Epithelial cell of proximal tubule (primary cell): ENCODE results near the gene USP17L30. TPM values are rescaled to one million over a fixed set of nuclear protein-coding genes. Genes with fewer than 3 reads are reported as not detected.

Experiments
- DNase-seq: peaks from one replicate; pipeline ENCODE4 v3.0.0-alpha.2; 2011; ENCODE audit warnings: low read depth
- H3K4me3 ChIP-seq: 2 replicates; pipeline ENCODE4 v1.5.1; 2011; ENCODE audit warnings: low read depth, mild to moderate bottlenecking, low read length
- CTCF ChIP-seq: conservative IDR thresholded peaks from 2 replicates; pipeline ENCODE4 v1.5.1; 2012; ENCODE audit warnings: low read depth, mild to moderate bottlenecking, low read length
- total RNA-seq: library from RNA; depleted of rRNA; stranded (reverse); fragments of >200 nt; gene quantifications from 2 replicates; pipeline ENCODE4 v1.2.3, GENCODE V29; 2015

USP17L30 gene
- total RNA-seq, 1 donor from 2014 or later: not detected

- no peak for DNase-seq
- H3K4me3 ChIP-seq: no peak overlapping the region
- TF ChIP-seq CTCF: no peak
Observed at GRCh38 chr4:9409793-9410192, 46.9 kb downstream of the USP17L30 start.

Other genes with a start within 250 kb of the USP17L30 start
- not detected in 2 replicates for gene FAM90A26, start 192.7 kb upstream of the USP17L30 start, total RNA-seq
- not detected in 2 replicates for gene USP17L10, start 152.5 kb upstream of the USP17L30 start, total RNA-seq
- not detected in 2 replicates for gene USP17L11, start 147.7 kb upstream of the USP17L30 start, total RNA-seq
- gene USP17L12, start 143.0 kb upstream of the USP17L30 start, total RNA-seq: not detected in 2 replicates
- gene USP17L13, start 138.2 kb upstream of the USP17L30 start, total RNA-seq: not detected in 2 replicates
- gene USP17L15, start 128.7 kb upstream of the USP17L30 start, total RNA-seq: not detected in 2 replicates
- gene USP17L17, start 119.2 kb upstream of the USP17L30 start, total RNA-seq: not detected in 2 replicates
- gene USP17L18, start 114.5 kb upstream of the USP17L30 start, total RNA-seq: not detected in 2 replicates
- not detected in 2 replicates for gene USP17L19, start 109.8 kb upstream of the USP17L30 start, total RNA-seq
- not detected in 2 replicates for gene USP17L20, start 105.0 kb upstream of the USP17L30 start, total RNA-seq
- not detected in 2 replicates for gene USP17L21, start 100.3 kb upstream of the USP17L30 start, total RNA-seq
- not detected in 2 replicates for gene USP17L22, start 95.5 kb upstream of the USP17L30 start, total RNA-seq
- gene USP17L24, start 38.0 kb upstream of the USP17L30 start, total RNA-seq: not detected in 2 replicates
- gene USP17L25, start 33.2 kb upstream of the USP17L30 start, total RNA-seq: not detected in 2 replicates
- gene USP17L26, start 28.5 kb upstream of the USP17L30 start, total RNA-seq: not detected in 2 replicates
- gene USP17L5, start 23.7 kb upstream of the USP17L30 start, total RNA-seq: not detected in 2 replicates
- gene USP17L27, start 19.0 kb upstream of the USP17L30 start, total RNA-seq: not detected in 2 replicates
- gene USP17L28, start 14.2 kb upstream of the USP17L30 start, total RNA-seq: not detected in 2 replicates
- gene USP17L29, start 9.5 kb upstream of the USP17L30 start, total RNA-seq: not detected in 2 replicates
- not detected in 2 replicates for gene DEFB131A, start 81.3 kb downstream of the USP17L30 start, total RNA-seq